Mucosa of descending colon (tissue), 3 donors: ENCODE measurements around the gene SH3RF3. TPM values are rescaled to one million over a fixed set of nuclear protein-coding genes. Genes with fewer than 3 reads are reported as not detected.

Source experiments
- ATAC-seq: fragments of 200-7000 bp; cut with Tn5 transposase; one replicate; pipeline ENCODE4 v1.9.1; 2020; ENCODE audit warnings: mild to moderate bottlenecking, moderate library complexity
- DNase-seq, 3 donors: peaks; one replicate each; pipeline ENCODE4 v3.0.0-alpha.2; 2020
- H3K36me3 ChIP-seq: fragments of 200-600 bp; one replicate; pipeline ENCODE4 v1.8.0; 2021; ENCODE audit warnings: low read depth, mild to moderate bottlenecking
- H3K4me1 ChIP-seq: fragments of 200-600 bp; one replicate; pipeline ENCODE4 v1.8.0; 2021; ENCODE audit warnings: low read depth, mild to moderate bottlenecking
- H3K4me3 ChIP-seq: fragments of 200-600 bp; one replicate; pipeline ENCODE4 v1.8.0; 2021; ENCODE audit warnings: mild to moderate bottlenecking
- H3K9me3 ChIP-seq: fragments of 200-600 bp; one replicate; pipeline ENCODE4 v1.8.0; 2021; ENCODE audit warnings: mild to moderate bottlenecking
- CTCF ChIP-seq: fragments of 200-600 bp; IDR thresholded peaks from one replicate; pipeline ENCODE4 v1.8.0; 2022; ENCODE audit warnings: antibody characterized with exemption, mild to moderate bottlenecking
- intact Hi-C, 2 donors: fragments of 100-400 bp; cut with DNase I in 1 of 2; cut with micrococcal nuclease in 1 of 2; formaldehyde crosslinking; loops; one replicate each; pipeline versions ENCODE4 v1.11.0 to v1.11.1; 2022; cut with DNase I, micrococcal nuclease
- total RNA-seq, 3 donors: library from RNA; stranded (reverse); fragmentation: NEBNext Ultra II Directional in 2 of 3; extraction: Animal tissue kit (Norgen Biotek cat#: 25700) in 2 of 3; gene quantifications; one replicate each; pipeline versions ENCODE4 v1.2.1 to v1.2.4, GENCODE V29; 2021 to 2023
- donor health status: DM: no; HTN: no; CAD: no; lungs with moderate emphysema.
- donor health status: DM: no; HTN: no; CAD: no.
- donor health status: DM: no; HTN: yes; CAD: no.

SH3RF3 gene
- total RNA-seq, 3 donors from 2014 or later = 1.9 to 3.7 (median 3.0) TPM

- TF ChIP-seq CTCF = no peak
- no peak overlapping the region for H3K4me3 ChIP-seq
- ATAC-seq = no peak
- no peak for DNase-seq
- intact Hi-C loops = no loop called here
- H3K9me3 ChIP-seq = no peaks in the 10 kb centered on the region
- H3K36me3 ChIP-seq = no peaks in the 10 kb centered on the region
- H3K4me1 ChIP-seq = no peaks in the 10 kb centered on the region
These were observed 170.5 kb downstream of the SH3RF3 start for GRCh38 chr2:109299536-109299935.

GRCh38 chr2:109300582-109300981 is 171.6 kb downstream of the SH3RF3 start:
- intact Hi-C loops = no loop called here
- ATAC-seq (no peak), DNase-seq (no peak)

GRCh38 chr2:109301746-109302145 is 172.7 kb downstream of the SH3RF3 start:
- intact Hi-C loops = no loop called here
- no peaks in the 10 kb centered on the region for H3K9me3 ChIP-seq
- no peaks in the 10 kb centered on the region for H3K4me1 ChIP-seq
- DNase-seq = no peak
- no peak for TF ChIP-seq CTCF
- no peaks in the 10 kb centered on the region for H3K36me3 ChIP-seq
- no peak overlapping the region for H3K4me3 ChIP-seq
- no peak for ATAC-seq

More at GRCh38 chr2:109300582-109300981, 171.6 kb downstream of the SH3RF3 start:
- Histone ChIP-seq H3K4me3 (no peak overlapping the region), H3K36me3 (no peaks in the 10 kb centered on the region), H3K9me3 (no peaks in the 10 kb centered on the region), H3K4me1 (no peaks in the 10 kb centered on the region)
- TF ChIP-seq CTCF = no peak

- DNase-seq (no peak), ATAC-seq (no peak)
- Histone ChIP-seq H3K4me1 (no peaks in the 10 kb centered on the region), H3K4me3 (no peak overlapping the region), H3K9me3 (no peaks in the 10 kb centered on the region), H3K36me3 (no peaks in the 10 kb centered on the region)
- intact Hi-C loops = no loop called here
- TF ChIP-seq CTCF = no peak
These were observed 173.3 kb downstream of the SH3RF3 start for GRCh38 chr2:109302319-109302718.

- no peaks in the 10 kb centered on the region for H3K4me1 ChIP-seq
- intact Hi-C loops = no loop called here
- H3K36me3 ChIP-seq = no peaks in the 10 kb centered on the region
- ATAC-seq (no peak), DNase-seq (no peak)
- H3K4me3 ChIP-seq = no peak overlapping the region
- no peaks in the 10 kb centered on the region for H3K9me3 ChIP-seq
- TF ChIP-seq CTCF = no peak
These were observed 175.2 kb downstream of the SH3RF3 start for GRCh38 chr2:109304242-109304641.
